HG03095 (cell line): ENCODE results near the gene MAPKAPK3.

Source experiments
- ATAC-seq: cut with Tn5 transposase; IDR thresholded peaks from one replicate; pipeline ENCODE4 v1.9.1; 2021; ENCODE audit warnings: moderate library complexity; ENCODE audit not compliant: unreplicated experiment

Gene MAPKAPK3

GRCh38 chr3:50625231-50626182, 8.6 kb downstream of the MAPKAPK3 start:
- no peak for ATAC-seq

GRCh38 chr3:50626401-50626800, 9.4 kb downstream of the MAPKAPK3 start:
- no peak for ATAC-seq

DNA sequence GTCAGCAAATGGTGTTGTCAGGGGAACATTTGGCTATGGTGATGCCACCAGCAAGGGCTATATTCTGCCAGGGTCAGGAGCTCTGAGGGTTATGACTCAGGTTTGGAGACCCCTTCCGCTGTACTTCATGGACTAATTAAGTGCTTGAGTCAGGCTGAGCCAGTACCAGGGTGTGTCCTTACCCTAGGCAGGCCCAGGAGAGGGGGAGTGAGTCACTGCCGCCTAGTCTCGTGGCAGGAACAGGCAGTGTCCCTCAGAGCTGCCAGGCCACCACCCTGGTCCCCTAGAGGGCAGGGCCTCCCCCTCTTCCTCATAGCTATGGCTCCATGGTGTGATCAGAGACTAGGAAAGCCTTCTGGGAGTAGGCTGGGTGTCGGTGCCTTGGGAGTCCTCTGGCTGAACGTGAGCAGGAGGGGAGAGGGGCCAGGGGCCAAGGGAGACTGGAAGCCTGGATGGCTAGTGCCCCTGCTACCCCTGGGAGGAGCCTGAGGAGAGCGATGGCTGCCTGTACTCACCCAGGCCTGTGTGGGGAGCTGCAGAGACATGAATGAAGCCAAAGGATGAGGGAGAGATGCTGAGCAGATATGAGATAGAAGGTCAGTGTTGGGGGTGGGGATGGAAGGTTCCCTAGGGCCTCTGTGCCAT, 10.6 kb downstream of the MAPKAPK3 start:
- ATAC-seq = no peak

DNA sequence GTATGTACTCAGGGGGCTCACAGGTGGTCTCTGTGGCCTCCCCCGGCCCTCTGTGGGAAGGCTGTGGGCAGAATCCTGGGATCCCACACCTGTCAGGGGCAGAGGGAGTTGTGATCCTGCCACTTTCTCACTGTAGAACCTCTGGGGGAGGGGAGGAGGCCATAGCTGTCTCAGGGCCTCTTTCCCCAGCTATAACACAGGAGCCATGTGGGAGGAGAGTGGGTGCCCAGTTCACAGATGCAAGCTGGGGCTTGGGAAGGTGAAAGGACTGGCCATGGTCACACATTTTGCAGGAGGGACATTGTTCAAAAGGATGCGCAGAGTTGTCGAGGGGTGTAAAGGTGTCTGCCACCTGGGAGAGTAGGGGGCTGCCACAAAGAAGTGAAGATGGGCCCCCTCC, 11.7 kb downstream of the MAPKAPK3 start:
- ATAC-seq = no peak

DNA sequence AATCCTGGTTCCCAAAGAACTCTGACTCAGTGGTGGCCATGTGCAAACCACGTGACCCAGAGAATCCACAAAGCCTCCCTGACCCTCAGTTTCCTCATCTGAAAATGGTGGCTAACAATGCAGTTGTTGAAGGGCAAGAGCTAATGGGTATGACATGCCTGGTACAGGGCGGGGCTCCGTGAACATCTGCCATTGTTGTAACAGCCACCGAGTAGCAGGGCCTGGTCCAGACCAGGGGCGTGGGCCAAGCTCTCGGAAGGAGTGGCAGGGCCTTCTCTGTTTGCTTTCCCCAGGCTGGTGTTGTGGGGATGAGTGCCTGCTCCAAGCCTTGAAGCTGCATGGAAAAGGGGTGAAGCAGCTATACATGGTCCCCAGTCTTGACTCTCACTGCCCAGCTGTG, 13.4 kb downstream of the MAPKAPK3 start:
- ATAC-seq = no peak

DNA sequence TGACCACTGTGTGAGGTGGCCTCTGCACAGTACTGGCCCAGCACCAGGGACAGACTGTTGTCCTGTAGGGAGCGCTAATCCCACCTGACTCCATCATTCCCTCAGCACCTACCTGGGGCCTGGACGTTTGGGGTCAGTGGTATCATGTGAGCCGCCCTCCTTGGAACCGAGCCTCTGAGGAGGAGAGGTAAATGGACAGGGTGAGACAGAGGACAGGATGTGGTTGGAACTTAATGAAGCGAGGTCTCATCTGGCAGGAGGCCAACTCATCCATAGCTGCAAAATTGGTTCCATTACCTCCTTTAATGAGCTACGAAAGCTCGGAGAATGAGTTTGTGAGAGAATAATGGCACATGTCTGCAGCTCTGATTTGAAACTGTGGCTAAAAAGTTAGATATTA, 13.9 kb downstream of the MAPKAPK3 start:
- no peak for ATAC-seq

- ATAC-seq = no peak
These were observed 15.5 kb downstream of the MAPKAPK3 start for GRCh38 chr3:50632450-50632849.

GRCh38 chr3:50633230-50633790, 16.4 kb downstream of the MAPKAPK3 start:
- no peak for ATAC-seq

DNA sequence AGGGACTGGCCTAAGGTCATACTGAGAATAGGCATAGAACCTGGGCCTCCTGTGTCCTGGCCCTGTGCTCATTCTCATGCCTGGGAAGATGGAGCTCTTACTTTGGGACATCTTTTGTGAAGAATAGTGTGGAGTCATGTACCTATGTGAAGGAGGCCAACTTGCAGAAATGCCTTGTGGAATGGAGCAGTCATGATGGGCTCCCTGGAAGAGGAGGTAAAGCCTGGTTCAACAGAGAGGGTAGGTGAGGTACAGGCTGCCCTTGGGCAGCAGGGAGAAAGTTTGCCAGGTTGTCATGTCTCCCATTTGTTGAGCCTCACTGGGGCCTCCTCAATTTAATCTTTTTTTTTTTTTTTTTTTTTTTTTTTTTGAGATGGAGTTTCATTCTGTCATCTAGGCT, 18.1 kb downstream of the MAPKAPK3 start:
- no peak for ATAC-seq

DNA sequence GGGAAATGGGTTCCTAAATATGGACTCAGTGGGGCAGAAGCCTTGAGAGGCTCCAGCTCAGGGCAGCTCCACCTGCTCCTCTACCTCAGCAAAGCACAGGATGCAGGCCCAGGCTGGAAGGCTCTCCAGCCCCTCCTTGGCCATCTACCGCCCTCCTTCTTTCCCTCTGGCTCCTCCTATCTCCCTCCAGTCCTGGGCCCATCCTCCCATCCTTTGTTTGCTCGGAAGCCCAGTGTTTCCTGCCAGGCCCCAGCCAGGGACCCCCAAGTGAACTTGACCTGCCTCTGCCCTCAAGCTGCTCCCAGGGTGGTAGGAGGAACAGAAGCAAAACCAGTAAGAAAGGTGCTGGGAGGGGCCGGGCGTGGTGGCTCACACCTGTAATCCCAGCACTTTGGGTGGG, 20.1 kb downstream of the MAPKAPK3 start:
- ATAC-seq = no peak

GRCh38 chr3:50637945-50638344, 21.0 kb downstream of the MAPKAPK3 start:
- ATAC-seq = no peak

GRCh38 chr3:50639055-50639494, 22.1 kb downstream of the MAPKAPK3 start:
- no peak for ATAC-seq

DNA sequence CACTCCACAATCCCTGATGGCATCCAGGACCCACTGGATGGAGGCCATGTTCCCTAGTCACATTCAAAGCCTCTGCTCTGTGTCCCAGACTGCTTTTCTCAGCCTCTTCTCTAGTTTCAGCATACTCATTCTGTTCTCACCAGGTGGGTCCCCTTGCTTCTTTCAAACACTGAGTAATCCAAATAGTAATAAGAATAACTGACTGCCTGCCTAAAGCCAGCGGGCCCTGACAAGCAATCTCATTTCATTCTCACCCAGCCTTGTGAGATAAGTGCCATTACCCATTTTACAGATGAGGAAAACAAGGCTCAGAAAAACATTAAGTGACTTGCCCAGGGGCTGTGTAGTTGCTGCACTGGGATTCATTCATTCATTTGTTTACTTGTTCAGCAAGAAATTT, 25.4 kb downstream of the MAPKAPK3 start:
- no peak for ATAC-seq

DNA sequence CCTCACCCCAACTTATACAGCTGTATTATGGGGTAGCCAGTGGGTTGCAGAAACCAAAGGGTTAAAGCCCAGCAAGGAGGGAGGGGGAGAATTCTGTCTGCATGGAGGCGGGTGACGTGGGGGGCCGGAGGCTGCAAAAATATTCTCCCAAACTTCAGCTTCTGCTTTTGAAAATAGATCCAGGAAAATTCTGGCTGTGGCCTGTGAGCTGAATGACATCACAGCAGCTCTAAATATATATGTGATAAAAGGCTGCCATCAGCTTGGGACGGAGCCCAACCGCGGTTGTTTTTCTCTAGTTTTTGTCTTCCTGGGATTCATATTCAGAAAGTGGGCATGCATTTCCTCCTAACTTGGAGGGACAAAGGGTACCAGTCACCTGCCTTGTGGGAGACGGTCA, 27.6 kb downstream of the MAPKAPK3 start:
- no peak for ATAC-seq

DNA sequence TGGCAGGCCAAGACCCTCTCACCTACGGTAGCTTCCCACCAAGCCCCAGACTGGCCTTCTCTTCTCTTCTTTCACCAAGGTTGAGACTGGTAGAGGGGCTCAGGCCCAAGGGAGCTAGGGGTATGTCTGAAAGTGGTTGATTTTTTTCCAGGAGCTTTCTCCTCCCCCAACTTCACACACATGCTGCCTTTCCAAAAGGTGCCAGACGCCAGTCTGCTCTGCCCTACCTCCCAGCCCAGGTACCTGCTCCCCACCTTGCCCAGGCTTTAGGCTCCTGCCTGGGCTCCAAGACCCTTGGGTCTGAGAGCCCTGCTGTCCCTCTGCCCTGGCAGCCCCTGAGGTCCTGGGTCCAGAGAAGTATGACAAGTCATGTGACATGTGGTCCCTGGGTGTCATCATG, 28.4 kb downstream of the MAPKAPK3 start:
- no peak for ATAC-seq

- ATAC-seq = no peak
These were observed 31.4 kb downstream of the MAPKAPK3 start for GRCh38 chr3:50648313-50648712.

- no peak for ATAC-seq
These were observed 32.0 kb downstream of the MAPKAPK3 start for GRCh38 chr3:50648944-50649343.

DNA sequence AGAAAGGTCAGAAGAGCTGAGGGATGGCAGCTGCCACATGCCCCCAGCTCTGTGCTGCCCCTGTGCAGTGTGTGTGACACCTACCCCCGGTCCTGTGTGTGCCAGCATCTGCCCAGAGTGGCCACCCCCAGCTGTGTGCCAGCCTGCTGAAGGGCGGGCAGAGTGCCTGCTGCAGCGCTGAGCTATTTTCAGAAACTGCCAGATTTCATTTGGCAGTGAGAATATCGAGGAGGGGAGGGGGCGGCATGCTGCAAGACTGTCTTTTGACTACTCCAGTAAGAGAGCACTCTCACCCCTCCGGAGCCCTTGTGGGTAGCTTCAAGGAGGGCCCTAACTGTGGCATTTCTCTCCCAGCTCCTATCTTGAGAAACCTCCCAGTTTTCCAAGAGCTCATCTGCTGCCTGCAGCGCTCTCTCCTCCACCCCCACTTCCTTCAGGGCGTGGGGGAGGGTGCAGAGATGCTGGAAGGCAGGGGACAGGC, 32.5 kb downstream of the MAPKAPK3 start:
- no peak for ATAC-seq

- ATAC-seq = no peak
These were observed 33.1 kb downstream of the MAPKAPK3 start for GRCh38 chr3:50650018-50650417.

GRCh38 chr3:50651445-50651844, 34.5 kb downstream of the MAPKAPK3 start:
- no peak for ATAC-seq

DNA sequence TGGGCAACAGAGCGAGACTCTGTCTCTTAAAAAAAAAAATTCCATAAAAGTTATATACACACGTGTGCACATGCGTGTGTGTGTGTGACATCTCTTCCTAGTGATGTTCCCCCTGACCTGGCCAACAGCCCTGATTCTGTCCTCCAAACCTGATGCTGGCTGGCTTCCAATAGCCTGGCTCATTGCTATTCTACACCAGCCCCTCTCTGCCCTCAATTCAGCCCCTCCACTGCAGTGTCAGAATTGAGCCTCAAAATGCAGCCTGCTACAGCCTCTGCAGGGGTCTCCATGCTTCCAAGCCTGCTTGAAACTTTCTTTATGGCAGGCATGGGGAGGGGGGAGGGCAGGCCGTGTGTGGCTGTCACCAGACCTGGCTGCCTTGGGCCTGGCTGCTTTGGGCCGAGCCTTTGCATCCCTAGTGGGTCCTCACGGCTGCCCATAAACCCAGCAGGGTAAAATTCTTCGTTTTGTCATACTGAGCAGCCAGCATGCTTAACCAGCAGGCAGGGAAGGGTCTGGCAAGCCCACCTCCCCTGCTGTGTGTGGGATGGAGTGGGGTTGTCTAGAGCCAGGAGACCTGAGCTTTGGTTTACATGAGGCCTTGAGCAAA, 35.1 kb downstream of the MAPKAPK3 start:
- no peak for ATAC-seq
